HG02588 (cell line): ENCODE measurements around the gene HERC2.

Source experiments
- ATAC-seq: cut with Tn5 transposase; IDR thresholded peaks from one replicate; pipeline ENCODE4 v1.9.1; 2021; ENCODE audit warnings: mild to moderate bottlenecking, moderate library complexity; ENCODE audit not compliant: unreplicated experiment

The HERC2 gene

GRCh38 chr15:28079313-28079969 is 242.5 kb downstream of the HERC2 start:
- ATAC-seq: no peak

GRCh38 chr15:28078191-28078719 is 243.7 kb downstream of the HERC2 start:
- ATAC-seq: no peak

GRCh38 chr15:28075573-28075972 is 246.4 kb downstream of the HERC2 start:
- ATAC-seq: no peak

- no peak for ATAC-seq
Measured at GRCh38 chr15:28068930-28069329, 253.0 kb downstream of the HERC2 start.

GRCh38 chr15:28066231-28066630 is 255.7 kb downstream of the HERC2 start:
- ATAC-seq: no peak
